ENCODE measurements around the gene CCDC68. TPM values are rescaled to one million over a fixed set of nuclear protein-coding genes. Genes with fewer than 3 reads are reported as not detected.

The CCDC68 gene
- total RNA-seq, 1 donor from 2014 or later, result 1.6 TPM

- DNase-seq (ENCODE audit: low read depth, low spot score), result no peak
Measured at GRCh38 chr18:54961868-54962267, 2.6 kb upstream of the CCDC68 start.

- DNase-seq (ENCODE audit: low read depth, low spot score), result no peak
Measured at GRCh38 chr18:54961016-54961423, 1.8 kb upstream of the CCDC68 start.

GRCh38 chr18:54960197-54960596, 936 bp upstream of the CCDC68 start:
- DNase-seq (ENCODE audit: low read depth, low spot score), result no peak

GRCh38 chr18:54957996-54958395, 1.3 kb downstream of the CCDC68 start:
- no peak for DNase-seq (ENCODE audit: low read depth, low spot score)

GRCh38 chr18:54957296-54957832, 1.9 kb downstream of the CCDC68 start:
- no peak for DNase-seq (ENCODE audit: low read depth, low spot score)

- no peak for DNase-seq (ENCODE audit: low read depth, low spot score)
Measured at GRCh38 chr18:54956506-54956905, 2.8 kb downstream of the CCDC68 start.

- DNase-seq (ENCODE audit: low read depth, low spot score), result no peak
Measured at GRCh38 chr18:54952026-54952425, 7.2 kb downstream of the CCDC68 start.

GRCh38 chr18:54950221-54950620, 9.0 kb downstream of the CCDC68 start:
- no peak for DNase-seq (ENCODE audit: low read depth, low spot score)

- DNase-seq (ENCODE audit: low read depth, low spot score), result no peak
Measured at GRCh38 chr18:54949588-54949987, 9.7 kb downstream of the CCDC68 start.

- no peak for DNase-seq (ENCODE audit: low read depth, low spot score)
Measured at GRCh38 chr18:54948350-54948837, 10.9 kb downstream of the CCDC68 start.

GRCh38 chr18:54947091-54947490, 12.2 kb downstream of the CCDC68 start:
- no peak for DNase-seq (ENCODE audit: low read depth, low spot score)

GRCh38 chr18:54946149-54946581, 13.1 kb downstream of the CCDC68 start:
- DNase-seq (ENCODE audit: low read depth, low spot score), result no peak

- no peak for DNase-seq (ENCODE audit: low read depth, low spot score)
Measured at GRCh38 chr18:54945576-54946125, 13.6 kb downstream of the CCDC68 start.

- no peak for DNase-seq (ENCODE audit: low read depth, low spot score)
Measured at GRCh38 chr18:54942569-54942968, 16.7 kb downstream of the CCDC68 start.

GRCh38 chr18:54942144-54942543, 17.1 kb downstream of the CCDC68 start:
- DNase-seq (ENCODE audit: low read depth, low spot score), result no peak

- no peak for DNase-seq (ENCODE audit: low read depth, low spot score)
Measured at GRCh38 chr18:54939361-54939917, 19.8 kb downstream of the CCDC68 start.

- no peak for DNase-seq (ENCODE audit: low read depth, low spot score)
Measured at GRCh38 chr18:54938506-54938905, 20.8 kb downstream of the CCDC68 start.

GRCh38 chr18:54932472-54932871, 26.8 kb downstream of the CCDC68 start:
- no peak for DNase-seq (ENCODE audit: low read depth, low spot score)

GRCh38 chr18:54931152-54931551, 28.1 kb downstream of the CCDC68 start:
- DNase-seq (ENCODE audit: low read depth, low spot score), result no peak

GRCh38 chr18:54928236-54928635, 31.0 kb downstream of the CCDC68 start:
- no peak for DNase-seq (ENCODE audit: low read depth, low spot score)

GRCh38 chr18:54926593-54927325, 32.5 kb downstream of the CCDC68 start:
- DNase-seq (ENCODE audit: low read depth, low spot score), result no peak

GRCh38 chr18:54924948-54925347, 34.3 kb downstream of the CCDC68 start:
- DNase-seq (ENCODE audit: low read depth, low spot score), result no peak
